GM21825 (cell line): ENCODE data around the gene CDH4.
"Not testable (repeated sequence)": the region's sequence is repeated elsewhere in the genome, so short reads cannot be mapped to it uniquely, and the experiment has no call there.

Experiments used
- ATAC-seq: cut with Tn5 transposase; IDR thresholded peaks from one replicate; pipeline ENCODE4 v1.9.1; 2021; ENCODE audit warnings: mild to moderate bottlenecking, moderate library complexity; ENCODE audit not compliant: unreplicated experiment

CDH4 gene

GRCh38 chr20:61968932-61969331, 716.9 kb downstream of the CDH4 start:
- no peak for ATAC-seq

DNA sequence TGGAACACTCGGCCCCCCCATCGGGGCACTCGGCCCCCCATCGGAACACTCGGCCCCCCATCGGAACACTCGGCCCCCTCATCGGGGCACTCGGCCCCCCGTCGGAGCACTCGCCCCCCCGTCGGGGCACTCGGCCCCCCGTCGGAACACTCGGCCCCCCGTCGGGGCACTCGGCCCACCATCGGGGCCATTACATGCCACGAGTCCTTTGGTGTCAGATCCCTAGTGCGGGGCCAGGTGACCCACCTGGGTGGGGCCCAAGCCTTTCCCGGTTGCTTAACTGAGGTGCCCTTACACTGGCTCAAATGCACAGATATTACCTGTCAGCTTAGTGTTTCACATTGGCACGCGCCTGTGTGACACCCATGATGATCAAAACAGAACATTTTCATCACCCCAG, 717.7 kb downstream of the CDH4 start:
- no peak for ATAC-seq

- ATAC-seq = no peak
Observed at GRCh38 chr20:61970357-61970756, 718.3 kb downstream of the CDH4 start.

- ATAC-seq = not testable (repeated sequence)
Observed at GRCh38 chr20:61971595-61971994, 719.5 kb downstream of the CDH4 start.

DNA sequence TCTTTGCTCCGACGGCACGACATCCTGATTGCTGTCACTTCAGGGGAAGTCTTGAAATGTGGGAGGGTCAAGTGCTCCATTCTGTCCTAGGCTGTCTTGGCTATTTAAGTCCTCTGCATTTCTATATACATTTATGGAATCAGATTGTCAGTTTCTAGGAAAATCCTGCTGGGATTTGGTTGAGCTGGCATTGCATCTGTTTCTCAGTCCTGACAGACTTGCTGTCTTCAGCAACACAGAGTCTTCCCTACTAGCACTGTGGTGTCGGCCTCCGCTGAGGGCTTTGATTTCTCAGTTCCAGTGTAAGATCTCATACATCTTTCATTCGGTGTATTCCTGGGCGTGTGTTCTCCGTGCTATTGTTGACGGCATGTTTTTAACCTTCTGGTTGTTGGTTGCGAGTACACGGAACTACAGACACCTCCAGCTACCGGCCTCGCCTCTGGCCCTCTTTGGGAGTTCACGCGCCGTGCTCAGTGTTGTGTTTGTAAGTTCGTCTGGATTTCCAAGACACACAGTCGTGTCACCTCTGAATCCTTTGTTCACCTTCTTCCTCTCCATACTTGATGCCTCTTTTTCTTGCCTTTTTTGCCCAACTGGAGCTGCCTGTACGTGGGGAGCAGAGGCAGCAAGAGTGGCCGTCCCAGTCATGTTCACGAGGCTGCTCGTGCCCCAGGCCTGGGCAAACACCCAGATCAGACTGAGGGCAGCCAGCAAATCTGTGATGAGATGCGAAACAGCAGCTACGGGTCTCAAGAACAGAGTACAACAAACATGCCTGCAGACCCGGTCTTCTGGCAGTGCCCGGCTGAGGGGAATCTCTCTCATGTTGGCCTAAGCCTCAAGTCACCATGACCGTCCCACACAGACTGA, 720.8 kb downstream of the CDH4 start:
- ATAC-seq = no peak

DNA sequence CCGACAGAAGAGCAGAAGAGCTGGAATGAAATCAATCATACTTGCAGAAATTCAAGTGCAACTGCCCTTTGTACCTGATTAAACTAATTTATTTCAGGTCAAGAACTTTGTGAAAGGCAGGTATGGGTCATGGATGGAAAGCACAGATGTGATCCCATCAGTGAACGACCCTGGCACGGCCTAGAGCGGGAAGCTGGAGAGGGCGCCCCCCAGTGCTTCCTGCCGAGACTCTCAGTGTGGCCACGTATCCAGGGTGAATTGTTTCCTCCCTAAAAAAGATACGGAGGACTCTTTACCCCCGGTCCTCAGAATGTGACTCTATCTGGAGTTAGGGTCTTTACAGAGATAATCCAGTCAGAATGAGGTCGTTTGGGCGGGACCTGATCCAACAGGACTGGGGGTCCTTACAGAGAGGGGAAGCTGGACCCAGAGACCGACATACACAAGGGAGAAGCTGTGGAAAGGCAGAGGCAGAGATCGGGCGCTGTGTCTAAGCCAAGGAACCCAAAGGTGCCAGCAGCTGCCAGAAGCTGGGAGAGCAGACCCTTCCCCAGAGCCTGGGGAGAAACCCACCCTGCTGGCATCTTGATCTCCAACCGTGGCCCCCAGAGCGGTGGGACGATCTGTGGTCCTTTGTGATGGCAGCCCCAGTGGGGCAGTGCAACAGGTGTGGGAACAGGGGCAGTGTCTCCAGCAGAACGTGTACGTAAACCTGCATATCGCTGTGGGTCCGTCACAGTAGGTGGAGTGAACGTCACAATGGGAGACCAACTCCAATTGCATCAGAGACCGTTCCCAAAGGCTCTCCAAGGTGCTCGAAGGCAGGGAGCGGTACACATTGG, 721.7 kb downstream of the CDH4 start:
- no peak for ATAC-seq

DNA sequence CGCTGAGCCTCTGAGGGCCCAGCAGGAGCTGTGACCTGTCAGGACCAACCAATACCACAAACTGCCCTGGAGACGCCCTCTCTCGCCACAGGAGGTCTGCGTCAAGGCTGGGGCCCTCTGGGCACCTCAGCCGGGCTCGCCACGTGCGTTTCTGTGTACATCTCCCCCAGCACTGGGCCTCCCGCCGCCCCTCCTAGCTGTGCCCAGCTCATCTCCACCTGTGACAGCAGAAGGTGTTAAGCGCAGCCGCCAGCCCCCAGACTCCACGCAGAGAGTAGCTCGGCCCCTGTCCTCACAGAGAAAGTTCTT, 722.2 kb downstream of the CDH4 start:
- no peak for ATAC-seq

DNA sequence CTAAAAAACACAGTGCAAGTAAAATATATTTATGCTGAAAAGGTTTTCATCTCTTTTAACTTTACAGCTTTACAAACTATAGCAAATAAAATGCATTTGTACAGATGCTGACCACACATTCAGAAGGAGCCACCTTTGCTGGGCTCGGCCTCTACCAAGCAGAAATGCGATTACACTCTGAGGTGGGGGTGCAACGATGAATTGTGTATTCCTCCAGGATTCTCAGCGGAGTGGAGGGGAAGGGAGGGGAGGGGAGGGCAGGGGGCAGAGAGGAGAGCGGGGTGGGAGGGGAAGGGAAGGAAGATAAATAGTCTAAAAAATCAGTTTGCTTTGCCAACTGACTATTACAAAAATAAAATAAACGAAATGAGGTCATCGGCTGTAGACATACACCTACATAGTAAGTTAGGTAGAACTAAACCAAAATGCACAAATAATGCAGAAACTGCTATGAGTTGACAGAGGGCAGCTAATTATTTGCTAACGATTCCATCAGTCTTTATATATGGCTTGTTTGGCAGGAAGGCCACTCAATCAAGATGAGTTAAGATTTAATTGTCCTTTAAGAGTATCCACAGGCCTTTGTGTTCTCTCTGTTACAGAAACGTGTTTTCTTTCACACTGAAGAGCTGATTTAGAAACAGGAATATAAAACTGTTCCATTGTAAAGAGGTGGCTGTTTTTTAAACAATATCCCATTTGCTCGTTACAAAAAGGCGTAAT, 723.5 kb downstream of the CDH4 start:
- ATAC-seq = no peak

DNA sequence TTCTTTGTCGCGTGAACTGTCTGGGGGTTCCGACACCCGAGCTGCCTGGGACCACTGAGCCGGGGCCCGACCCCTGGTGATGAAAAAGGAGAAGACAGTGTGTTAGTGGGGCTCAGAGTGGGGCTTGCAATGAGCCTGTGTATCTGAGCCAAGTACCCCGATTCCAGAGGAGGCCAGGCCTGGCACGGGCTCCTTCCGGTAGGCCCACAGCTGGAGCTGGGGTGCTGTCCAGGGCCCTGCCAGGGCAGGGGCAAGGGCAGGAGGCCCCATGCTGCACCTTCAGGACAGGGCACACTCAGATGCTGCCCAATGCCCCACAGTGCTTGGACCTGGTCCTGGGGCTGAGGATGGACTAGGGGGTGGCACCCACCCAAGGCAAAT, 724.2 kb downstream of the CDH4 start:
- ATAC-seq = no peak

GRCh38 chr20:61976644-61977418, 724.8 kb downstream of the CDH4 start:
- ATAC-seq = no peak

- no peak for ATAC-seq
Observed at GRCh38 chr20:61977419-61977786, 725.3 kb downstream of the CDH4 start.

DNA sequence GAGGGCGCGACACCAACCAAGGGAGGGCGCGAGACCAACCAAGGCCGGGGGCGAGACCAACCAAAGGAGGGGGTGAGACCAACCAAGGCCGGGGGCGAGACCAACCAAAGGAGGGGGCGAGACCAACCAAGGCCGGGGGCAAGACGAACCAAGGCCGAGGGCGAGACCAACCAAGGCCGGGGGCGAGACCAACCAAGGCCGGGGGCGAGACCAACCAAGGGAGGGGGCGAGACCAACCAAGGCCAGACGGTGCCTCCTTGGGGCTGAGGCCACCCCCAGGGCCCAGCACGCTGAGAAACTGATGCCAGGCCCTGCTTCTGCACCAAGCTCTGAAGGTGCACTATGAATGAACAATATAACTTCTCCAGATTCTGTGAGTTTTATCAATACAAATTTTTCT, 726.4 kb downstream of the CDH4 start:
- no peak for ATAC-seq

- no peak for ATAC-seq
Observed at GRCh38 chr20:61979090-61979489, 727.0 kb downstream of the CDH4 start.

DNA sequence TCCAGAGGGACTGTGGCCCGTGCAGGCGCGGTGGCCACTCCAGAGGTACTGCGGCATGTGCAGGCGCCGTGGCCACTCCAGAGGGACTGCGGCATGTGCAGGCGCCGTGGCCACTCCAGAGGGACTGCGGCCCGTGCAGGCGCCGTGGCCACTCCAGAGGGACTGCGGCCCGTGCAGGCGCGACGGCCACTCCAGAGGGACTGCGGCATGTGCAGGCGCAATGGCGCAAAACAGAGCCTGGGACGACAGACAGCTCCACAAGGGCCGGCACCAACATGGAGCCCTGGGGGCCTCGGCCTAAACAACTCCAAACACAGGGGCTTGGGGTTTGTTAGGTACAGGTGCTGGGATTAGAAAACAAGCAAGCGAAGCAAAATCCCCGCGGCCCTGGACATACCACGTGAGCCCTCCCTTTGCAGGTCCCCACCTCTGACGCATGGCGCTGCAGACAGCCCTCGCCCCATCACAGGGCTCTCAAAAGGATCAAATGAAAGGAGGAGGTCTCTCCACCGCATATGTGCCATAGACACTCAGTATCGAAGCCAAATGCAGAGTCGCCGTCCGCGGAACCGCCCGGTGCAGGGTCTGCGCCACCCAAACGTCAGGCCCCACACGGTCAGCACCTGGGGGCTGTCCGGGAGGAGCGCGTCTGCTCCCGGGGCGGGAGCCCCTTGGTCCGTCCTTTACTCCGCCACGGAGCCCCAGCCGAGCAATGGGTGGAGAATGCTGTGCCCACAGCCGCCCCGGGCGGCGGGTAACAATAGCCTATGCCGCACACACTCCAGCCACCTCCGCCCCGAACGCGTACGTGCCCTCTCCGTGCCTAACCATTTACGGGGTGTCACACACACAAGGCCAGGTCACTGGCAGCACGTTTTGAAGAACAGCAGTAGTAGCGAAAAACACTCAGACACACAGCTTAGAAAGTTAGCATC, 727.9 kb downstream of the CDH4 start:
- no peak for ATAC-seq

DNA sequence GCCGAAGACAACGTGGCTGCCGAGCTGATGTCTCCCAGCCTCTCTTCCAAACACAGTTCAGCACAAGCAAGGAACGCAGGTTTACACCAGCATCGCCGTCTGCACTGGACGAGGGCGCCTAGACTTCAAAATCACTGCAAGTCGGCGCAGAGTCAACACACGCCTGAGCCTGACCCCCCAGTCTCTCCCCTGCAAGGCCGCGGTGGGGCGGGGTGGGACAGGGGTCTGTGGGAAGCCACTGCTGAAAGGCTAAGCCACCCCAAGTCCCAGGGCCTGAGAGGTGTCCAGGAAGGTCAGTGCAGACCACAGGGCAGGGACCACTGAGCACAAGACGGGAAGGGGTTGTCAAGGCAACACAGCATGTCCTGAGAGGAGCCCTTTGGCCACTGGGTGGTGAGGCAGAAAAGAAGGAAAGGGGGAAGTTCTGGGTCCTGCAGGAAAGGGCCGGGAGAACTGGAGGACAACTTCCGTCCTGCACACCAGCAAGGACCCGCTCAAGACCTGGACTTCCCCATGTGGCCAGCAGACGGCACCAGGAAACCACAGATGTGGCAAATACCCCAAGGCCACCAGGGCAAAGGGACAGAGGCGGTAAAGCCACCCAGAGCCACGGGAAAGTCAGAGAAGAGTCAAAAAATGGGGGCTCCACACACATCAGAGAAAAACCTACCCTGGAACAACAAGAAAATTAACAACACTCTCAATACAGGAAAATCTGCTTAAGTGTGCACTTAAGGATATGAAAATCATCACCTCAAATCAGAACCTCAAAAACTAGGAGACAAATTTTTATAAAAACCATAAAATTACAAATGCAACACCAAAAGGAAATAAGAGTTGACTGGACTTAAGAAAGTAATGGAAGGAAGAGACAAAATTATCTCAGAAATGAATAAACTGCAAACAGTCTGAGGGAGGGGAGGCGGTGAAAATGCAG, 728.9 kb downstream of the CDH4 start:
- ATAC-seq = no peak

- ATAC-seq = not testable (repeated sequence)
Observed at GRCh38 chr20:61981691-61982090, 729.6 kb downstream of the CDH4 start.

GRCh38 chr20:61982191-61982950, 730.3 kb downstream of the CDH4 start:
- ATAC-seq = no peak

DNA sequence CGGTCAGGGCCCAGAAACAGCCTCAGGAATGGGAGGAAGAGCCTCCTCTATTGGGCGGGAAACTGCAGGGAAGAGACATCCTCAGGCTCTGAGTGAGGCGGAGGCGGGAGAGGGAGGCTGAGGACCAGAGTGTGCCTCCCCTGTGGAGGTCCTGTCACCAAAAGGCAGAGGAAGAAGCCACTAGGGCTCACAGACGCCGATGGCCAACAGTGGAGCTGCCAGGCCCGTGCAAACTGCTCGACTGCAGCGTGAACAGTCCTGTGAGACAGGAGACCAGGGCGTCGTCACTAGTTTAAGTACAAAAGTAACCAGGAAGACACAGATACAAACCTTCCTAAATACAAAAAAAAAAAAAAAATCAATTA, 730.9 kb downstream of the CDH4 start:
- no peak for ATAC-seq
